Activated naive CD4-positive, alpha-beta T cell (primary cell): Measurements from ENCODE around the gene AMPD3.

Source experiments
- DNase-seq, 4 experiments: peaks; one replicate each; lab custom pipeline; 2025; lab: John Stamatoyannopoulos, UW

Gene AMPD3

DNA sequence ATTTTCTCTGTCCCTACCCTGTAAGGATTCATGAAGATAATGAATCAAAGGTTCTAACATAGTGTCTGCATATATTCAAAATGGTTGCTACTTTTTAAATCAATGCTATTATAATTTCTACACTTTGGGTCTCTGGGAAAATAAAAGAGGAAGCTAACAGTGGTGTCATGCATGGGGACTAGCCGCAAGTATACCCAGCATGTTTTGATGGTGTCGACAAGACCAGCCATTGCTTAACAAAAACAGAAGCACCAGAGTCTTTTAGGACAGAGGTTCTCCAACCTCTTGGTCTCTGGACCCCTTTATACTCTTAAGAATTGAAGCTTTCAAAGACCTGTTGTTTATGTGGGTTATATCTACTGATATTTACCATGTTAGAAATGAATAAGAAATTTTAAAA lies 48.2 kb downstream of the AMPD3 start:
- no peak for DNase-seq

DNA sequence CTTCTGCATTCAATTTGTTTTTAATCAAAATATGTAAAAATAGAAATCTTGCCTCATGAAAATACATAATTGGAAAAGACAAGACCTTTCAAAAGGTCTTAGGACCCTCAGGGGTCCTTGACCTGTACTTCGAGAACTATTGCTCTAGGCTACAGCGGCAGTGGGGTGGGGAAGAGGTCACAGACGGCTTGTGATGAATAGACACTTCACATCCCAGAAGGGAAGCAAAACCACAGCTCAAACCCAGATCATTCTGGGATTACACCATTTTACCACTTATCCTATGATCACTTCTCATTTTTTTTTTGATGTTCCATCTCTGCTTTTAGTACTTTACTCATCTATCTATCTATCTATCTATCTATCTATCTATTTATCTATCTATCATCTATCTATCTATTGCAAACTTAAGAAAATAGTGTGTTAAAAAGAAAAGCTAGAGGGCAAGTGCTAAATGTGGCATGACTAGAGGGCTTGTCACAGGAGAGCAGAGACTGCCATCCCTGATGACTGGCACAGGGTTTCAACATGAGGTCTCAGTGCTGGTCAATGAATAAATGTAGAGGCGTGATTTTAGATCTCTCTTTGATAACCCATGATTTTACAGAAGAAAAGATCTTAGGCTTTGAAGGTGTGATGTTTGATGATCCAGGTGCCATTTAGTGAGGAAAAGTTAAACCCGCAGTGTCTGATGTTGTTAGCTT lies 48.9 kb downstream of the AMPD3 start:
- DNase-seq = no peak

DNA sequence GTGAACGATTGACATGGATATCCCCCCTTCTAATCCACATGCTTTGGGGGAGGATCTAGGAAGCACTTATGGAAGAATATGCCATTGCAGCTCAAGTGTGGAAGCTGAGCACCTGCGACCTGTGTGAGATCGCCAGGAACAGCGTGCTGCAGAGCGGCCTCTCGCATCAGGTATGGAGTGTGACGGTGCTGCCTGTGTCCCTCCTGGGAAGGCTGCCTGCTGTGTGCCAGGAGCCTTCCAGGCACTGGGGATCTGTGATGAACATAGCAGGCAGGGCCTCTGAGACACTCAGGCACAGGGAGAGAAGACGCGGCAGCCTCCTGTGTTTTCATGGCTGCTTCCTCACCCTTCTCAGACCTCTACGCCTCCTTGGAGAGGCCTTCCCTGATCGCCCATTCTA lies 49.4 kb downstream of the AMPD3 start:
- DNase-seq = no peak

DNA sequence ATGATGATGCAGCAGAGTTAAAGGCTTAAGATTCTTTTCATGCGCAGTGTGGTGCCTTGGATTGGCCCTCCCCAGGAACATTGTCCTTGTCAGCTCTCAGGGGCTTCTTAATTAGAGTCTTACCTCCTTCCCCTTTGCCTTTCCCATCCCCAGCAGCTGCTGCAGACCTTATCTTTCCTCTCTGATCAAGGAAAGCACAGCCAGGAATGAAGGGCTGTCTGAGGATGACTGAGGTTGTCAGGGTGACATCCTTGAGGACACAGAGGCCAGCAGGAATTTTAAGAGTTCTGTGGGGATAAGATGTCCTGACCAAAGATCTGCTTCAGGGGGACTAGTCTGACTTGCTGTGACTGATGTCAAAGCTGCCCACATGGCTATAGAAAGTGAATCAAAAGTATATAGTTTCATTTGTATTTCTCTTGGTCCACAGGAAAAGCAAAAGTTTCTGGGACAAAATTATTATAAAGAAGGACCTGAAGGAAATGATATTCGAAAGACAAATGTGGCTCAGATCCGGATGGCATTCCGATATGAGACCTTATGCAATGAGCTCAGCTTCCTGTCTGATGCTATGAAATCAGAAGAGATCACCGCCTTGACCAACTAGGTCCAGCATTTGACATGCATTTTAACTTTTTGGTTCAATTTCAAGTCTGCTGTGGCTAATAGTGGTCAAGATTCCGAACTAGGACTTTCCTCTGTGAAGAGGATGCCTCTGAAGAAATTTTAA lies 50.4 kb downstream of the AMPD3 start:
- DNase-seq = no peak

DNA sequence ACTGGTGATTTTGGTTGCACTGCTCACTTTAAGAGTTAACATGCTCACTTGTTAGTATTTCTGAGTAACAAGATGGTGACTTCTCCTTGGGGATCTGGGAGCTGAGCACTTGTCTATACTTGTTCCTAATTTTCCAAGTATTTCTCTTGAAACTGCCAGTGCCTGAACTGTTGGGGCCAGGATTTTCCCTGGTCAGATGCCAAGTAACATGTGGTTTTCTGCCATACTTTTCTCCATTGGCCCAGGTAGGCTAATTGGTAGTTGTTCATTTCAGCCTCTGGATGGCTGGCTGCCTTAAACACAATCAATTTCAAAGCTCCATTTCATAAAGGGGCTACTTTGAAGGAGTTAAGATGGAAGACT lies 50.9 kb downstream of the AMPD3 start:
- no peak for DNase-seq

DNA sequence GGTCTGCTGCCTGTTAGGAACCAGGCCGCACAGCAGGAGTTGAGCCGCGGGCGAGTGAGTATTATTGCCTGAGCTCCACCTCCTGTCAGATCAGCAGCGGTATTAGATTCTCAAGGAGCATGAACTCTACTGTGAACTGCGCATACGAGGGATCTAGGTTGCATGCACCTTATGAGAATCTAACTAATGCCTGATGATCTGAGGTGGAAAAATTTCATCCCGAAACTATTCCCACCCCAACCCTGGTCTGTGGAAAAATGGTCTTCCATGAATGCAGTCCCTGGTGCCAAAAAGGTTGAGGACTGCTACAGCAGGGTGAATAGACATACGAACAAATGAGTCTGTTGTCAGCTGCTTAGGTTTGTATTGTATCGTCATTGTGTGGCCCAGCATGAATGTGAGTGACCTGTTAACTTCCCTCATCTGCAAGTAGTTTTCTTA lies 56.1 kb downstream of the AMPD3 start:
- DNase-seq = no peak

DNA sequence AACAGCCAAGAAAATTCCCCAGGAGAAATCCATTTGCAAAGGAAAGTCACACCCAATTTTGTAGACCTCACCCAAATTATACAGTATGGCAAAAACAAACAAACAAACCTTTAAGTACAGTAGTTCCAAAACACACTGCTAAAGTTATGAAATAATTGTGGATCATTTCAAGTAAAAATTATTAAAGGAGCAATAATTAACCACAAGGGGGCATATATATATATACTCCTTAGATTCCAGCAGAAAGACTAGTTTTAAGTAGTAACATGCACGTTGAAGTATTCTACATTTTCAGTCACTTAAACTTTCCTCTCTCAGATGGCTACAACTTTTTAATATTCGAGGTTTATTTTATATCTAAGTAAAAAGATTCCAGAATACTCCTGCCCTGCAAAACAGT lies 59.1 kb downstream of the AMPD3 start:
- no peak for DNase-seq

DNA sequence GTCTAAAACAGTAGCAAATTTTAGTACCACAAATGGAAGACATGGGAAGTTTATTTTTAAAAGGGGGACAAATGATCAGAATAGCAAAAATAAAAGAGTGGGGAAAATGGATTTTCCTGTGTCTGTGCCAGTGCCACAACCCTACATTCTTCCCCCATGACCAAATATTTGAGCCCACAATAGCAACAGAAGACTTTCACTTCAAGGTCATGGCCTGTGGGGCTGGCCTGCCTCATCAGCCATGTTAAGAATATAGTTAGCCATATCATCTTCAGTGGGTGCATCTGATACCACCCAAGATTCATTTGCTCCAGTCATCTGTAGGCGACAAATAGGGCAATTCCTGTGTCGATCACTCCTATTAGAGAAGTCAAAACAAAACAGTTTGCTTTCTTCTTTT lies 59.6 kb downstream of the AMPD3 start:
- no peak for DNase-seq

DNA sequence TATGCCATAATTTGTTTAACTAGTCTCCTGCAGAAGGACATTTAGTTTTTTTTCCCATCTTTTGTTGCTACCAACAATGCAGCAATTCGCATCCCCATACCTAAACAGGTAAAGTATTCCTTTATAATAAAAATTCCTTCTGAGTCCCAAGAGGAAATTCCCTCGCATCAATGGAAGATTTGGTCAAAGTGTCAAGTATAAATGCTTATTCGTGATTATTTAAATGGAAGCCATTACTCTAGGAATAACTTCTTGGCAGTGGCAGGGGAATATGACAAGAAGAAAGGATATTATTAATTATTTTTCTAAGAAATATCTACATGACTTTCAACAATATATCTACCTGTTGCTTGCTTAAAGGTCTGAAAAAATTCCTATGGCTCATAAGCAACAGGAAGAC lies 60.4 kb downstream of the AMPD3 start:
- no peak for DNase-seq

DNA sequence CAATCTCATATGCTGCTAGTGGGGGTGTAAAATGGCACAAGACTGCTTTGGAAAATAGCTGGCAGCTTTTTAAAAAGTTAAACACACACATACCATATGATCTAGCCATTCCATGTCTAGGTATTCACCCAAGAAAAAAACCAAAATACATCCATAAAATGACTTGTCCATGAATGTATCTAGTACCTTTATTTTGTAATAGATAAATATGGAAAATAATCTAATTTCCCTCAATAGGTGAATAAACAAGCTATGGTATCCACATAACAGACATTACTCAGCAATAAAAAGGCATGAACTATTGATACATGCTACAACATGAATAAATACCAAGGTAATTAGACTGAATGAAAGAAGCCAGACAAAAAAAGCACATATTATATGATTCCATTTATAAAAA lies 63.1 kb downstream of the AMPD3 start:
- no peak for DNase-seq

DNA sequence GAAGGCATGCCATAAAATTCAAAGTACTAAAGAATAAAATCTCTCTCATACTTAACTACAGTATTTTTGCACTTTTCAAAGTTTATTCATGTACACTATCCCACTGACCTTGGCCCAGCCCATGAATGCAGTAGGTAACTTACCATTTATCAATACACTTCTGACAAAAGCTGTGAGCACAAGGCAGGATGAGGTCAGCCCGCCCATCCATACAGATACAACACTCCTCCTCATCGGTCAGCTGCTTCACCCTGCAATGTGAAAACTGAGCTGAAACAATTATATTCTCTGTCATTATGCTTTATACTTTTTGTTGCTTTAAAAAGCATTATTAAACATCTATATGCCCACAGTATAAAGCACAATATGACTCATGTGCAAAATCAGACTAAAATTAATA lies 63.8 kb downstream of the AMPD3 start:
- no peak for DNase-seq

DNA sequence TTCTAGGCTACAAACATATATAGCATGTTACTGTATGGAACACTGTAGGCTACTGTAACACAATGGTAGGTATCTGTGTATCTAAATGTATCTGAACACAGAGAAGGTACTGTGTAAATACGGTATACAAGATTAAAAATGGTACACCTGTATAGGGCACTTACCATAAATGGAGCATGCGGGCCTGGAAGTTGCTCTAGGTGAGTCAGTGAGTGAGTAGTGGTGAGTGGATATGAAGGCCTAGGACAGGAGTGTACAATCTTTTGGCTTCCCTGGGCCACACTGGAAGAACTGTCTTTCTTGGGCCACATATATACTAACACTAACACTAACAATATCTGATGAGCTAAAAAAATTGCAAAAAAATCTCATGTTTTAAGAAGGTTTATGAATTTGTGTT lies 64.6 kb downstream of the AMPD3 start:
- no peak for DNase-seq

DNA sequence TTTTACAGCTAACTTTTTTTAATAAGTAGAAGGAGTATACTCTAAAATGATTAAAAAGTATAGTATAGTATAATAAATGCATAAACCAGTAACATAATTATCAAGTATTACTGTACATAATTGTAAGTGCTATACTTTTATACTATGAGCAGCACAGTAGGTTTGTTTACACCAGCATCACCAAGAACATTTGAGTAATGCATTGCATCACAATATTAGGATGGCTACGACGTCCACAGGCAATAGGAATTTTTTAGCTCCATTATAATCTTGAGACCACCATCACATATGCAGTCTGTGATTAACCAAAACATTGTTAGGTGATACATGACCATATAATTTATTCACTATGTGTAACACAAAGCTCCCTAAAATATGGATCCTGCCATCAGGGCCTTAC lies 65.5 kb downstream of the AMPD3 start:
- DNase-seq = no peak

DNA sequence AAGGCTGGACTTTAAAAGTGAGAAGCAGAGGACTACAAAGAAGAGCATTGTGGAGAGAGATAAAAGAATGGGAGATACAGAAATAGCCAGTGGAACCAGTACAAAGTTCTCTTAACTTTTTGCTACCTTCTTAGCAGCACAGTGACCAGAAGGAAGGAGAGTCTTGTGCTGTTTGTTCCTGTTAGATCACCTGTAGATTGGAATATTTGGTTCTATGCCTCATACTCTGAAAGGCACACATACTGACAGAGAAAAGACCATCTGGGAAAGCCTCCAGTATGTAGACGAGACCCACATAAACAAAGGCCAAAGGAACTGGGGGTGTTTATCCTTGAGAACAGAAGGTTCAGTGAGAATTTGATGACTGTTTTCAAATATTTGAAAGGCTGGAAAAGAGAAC lies 67.2 kb downstream of the AMPD3 start:
- DNase-seq = no peak

DNA sequence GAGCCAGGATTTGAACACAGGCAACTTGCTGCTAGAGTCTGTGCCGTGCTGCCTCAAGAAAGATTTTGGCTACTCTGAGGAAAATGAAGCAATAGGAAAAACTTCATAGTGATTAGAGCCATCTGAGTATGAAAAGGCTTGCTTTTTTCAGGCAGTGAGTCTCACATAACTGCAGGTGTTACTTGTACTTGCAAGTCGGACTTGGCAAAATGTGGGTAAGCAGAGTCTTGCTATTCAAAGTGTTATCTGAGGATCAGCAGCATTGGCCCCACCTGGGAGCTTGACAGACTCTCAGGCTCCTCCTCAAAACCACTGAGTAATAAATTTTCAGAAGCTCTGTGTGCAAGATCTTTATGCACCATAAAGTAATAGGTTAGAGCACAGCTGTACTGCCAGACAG lies 67.9 kb downstream of the AMPD3 start:
- no peak for DNase-seq

DNA sequence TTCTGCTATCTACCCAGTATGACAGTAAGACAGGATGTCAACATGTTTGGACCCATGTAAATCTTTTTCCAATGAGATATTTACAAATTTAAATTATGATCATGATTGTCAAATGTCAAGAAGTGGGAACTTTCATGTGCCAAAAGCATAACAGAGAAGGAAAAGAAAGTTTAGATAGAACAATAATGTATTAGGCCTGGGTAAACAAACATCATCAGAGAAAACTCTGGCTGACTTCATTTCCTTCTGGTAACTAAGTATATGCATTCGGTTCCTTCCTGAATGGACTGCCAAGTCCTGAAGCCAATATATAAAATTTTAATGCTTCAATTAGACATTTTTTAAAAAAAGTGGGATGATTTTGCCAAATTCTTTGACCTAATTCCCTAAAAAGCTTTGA lies 69.4 kb downstream of the AMPD3 start:
- DNase-seq = no peak

DNA sequence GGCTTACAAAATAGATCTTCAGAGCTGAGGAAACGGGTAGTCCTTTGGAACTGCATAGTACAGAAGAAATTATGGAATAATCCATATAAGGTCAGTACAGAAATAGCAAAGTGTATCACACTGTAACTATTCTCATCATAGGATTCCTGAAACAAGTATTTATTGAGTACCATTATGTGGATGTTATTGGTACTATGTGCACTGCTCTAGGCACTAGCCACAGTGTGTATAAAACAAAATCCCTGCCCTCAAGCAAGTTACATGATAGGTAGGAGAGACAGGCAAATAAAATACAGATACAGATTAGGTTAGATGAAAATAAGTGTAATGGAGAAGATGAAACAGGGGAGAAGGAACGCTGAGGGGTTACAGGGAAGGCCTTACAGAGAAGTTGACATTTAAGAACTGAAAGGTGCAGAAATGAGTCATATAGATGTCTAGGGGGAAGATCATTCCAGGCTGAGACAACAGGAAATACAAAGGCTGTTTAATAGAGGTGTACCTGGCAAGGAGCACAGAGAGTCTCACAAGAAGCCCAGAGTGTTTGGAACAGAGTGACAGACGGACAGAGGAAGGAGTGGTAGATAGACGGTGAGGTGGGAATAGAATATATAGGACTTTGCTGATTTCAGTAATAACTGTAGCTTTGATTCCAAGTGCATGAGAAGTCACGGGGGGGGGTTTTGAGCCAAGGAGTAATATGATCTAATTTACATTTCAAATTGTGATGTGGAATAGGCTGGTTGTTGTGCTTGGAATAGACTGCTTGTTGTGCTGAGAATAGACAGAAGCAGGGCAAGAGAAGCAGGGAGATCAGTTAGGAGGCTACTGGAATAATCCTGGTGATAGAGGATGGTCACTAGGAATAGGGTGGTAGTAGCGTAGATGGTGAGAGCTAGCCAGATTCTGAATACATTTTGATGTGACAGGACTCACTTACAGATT lies 72.2 kb downstream of the AMPD3 start:
- DNase-seq = no peak

DNA sequence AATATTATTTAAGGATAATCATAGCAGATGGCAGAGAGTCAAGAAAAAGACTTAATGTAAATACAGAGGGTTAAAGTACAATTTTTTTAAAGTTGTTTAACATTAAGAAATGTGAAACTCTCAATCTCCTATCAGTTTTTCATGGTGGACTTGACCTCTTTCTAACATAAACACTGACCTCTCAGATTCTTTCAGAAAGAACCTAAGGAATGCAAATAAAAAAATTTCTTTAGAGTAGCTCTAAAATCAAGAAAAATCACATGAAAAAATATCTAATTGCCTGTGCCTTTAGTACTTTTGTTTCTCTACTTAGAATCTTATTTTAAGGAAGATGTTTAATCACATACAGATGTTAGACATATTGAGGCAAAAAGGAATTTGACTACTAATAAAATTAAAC lies 73.1 kb downstream of the AMPD3 start:
- DNase-seq = no peak

DNA sequence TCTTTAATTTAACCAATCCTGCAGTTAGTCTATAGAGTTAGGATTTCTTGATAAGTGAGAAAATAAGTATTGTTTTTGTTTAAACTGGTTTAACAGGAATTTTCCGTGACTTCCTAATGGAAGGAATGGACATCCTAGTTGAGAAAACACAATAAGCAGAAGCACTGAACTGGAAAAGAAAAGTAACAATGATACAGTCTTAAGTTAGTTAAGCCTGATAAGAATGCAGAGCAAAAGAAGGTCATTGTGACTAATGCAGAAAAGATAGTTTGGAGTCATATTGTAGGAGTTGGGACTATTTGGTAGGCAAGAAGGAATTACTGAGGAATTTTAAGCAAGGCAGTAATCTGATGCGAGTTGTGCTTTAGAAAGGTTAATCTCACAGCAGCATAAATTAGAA lies 74.2 kb downstream of the AMPD3 start:
- no peak for DNase-seq

DNA sequence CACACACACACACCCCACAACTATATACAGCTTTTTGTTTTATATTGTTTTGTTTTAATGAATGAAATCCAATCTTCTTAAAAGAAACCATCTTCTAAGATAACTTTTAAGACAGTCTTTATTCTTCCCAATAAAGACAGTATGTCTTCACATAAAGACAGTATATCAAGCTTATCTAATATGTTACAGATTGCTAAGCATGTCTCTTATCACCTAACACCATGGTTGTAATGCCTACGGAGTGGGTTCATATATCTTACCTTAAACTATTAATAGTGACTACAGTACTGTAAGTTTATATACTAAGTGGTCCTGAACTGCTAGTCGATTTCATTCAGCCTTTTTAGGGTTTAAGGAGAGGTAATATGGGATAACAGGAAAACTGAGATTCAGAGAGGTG lies 77.5 kb downstream of the AMPD3 start:
- DNase-seq = no peak

DNA sequence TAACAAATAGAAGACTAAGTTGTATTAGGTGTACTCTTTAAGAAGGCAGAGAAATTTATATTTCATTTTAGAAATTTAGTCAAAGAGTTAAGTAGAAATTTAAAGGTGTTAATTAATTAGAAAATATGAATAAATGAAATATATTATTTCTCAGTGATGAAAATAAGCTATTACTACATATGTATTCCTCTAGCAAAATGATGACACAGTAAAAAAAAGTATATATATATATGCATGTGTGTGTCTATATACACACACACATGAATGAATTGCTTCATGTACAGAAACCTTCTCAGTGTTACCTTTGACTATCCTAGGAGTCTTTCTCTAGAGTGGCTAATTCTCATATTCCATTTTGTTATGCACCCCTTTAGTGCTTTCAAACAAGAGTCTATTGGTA lies 78.3 kb downstream of the AMPD3 start:
- no peak for DNase-seq

DNA sequence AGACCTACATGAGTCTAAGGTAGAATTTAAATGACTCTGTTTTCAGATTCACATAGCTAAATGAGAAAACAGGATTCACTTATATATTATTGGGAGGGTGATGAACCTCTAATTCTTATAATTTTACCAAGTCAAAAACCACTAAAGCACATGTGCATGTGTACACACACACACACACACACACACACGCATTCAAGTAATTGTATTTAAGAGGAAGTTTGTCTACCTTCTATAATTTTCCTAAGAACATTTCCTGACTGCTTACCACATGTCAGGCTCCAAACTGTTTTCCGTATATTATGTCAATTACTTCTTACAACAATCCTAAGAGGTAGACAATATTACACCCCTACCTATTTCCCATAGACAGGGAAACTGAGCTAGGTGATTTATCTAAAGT lies 79.3 kb downstream of the AMPD3 start:
- no peak for DNase-seq

DNA sequence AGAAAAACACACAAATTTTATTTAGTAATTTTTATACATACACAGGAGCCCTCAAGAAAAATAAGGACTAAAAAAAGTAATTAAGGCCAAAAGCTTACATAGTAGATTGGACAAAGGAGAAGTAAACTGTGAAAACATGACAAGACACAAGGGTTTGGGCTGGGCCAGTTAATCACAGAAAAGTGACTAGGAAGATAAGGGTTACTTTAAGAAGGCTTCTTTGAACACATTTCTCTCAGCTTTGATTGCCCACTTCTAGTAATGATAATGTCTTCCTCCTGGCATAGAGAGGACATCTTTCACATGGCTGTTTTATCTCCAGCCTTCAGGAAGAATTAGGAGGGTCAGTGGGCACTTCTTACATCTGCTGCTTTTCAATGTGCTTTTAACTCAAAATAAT lies 82.5 kb downstream of the AMPD3 start:
- DNase-seq = no peak
